ENCODE results near the gene KANK4.

KANK4 gene

GRCh38 chr1:62318756-62319544 lies at the start of gene KANK4:
Gene KANK4, minus strand, starts transcription at chr1:62319434. Its CDS starts 37,870 bp downstream, at chr1:62281564.
- H3K27me3 ChIP-seq, result peaks cover 63% of the 10 kb centered on the region

GRCh38 chr1:62368989-62369388 lies 49.8 kb upstream of the KANK4 start:
- Histone ChIP-seq H3K4me1 (ENCODE audit: control insufficient read depth in 1 of 2, insufficient read depth in 1 of 2, low read depth in 1 of 2, low read length in 1 of 2) (no peaks in the 10 kb centered on the region), H3K36me3 (no peaks in the 10 kb centered on the region), H3K9me3 (no peaks in the 10 kb centered on the region), H3K4me3 (ENCODE audit: low read depth in 1 of 2, low read length in 1 of 2) (no peak overlapping the region), H3K27me3 (no peaks in the 10 kb centered on the region), H3K27ac (no peak overlapping the region)
- TF ChIP-seq CTCF (IDR thresholded peaks at IDR 0.05), result no peak

More at GRCh38 chr1:62318756-62319544, at the start of gene KANK4:
- H3K9me3 ChIP-seq, result no peaks in the 10 kb centered on the region
- H3K4me3 ChIP-seq (ENCODE audit: low read depth in 1 of 2, low read length in 1 of 2), result no peak within 1 kb of the TSS
- no peak for TF ChIP-seq CTCF (IDR thresholded peaks at IDR 0.05)
- peaks cover 0 to 6% of the 10 kb centered on the region in 2 experiments for H3K4me1 ChIP-seq (ENCODE audit: control insufficient read depth in 1 of 2, insufficient read depth in 1 of 2, low read depth in 1 of 2, low read length in 1 of 2)
- no peaks in the 10 kb centered on the region for H3K36me3 ChIP-seq
- no peak within 1 kb of the TSS for H3K27ac ChIP-seq

- no peak overlapping the region for H3K4me3 ChIP-seq (ENCODE audit: low read depth in 1 of 2, low read length in 1 of 2)
- H3K27ac ChIP-seq, result no peak overlapping the region
- no peaks in the 10 kb centered on the region for H3K9me3 ChIP-seq
- TF ChIP-seq CTCF (IDR thresholded peaks at IDR 0.05), result no peak
- H3K27me3 ChIP-seq, result no peaks in the 10 kb centered on the region
- H3K4me1 ChIP-seq (ENCODE audit: control insufficient read depth in 1 of 2, insufficient read depth in 1 of 2, low read depth in 1 of 2, low read length in 1 of 2), result no peaks in the 10 kb centered on the region
- H3K36me3 ChIP-seq, result no peaks in the 10 kb centered on the region
Observed at GRCh38 chr1:62367005-62367557, 47.8 kb upstream of the KANK4 start.

GRCh38 chr1:62364721-62365120 lies 45.5 kb upstream of the KANK4 start:
- H3K4me3 ChIP-seq (ENCODE audit: low read depth in 1 of 2, low read length in 1 of 2), result no peak overlapping the region
- no peaks in the 10 kb centered on the region for H3K27me3 ChIP-seq
- no peaks in the 10 kb centered on the region for H3K36me3 ChIP-seq
- H3K4me1 ChIP-seq (ENCODE audit: control insufficient read depth in 1 of 2, insufficient read depth in 1 of 2, low read depth in 1 of 2, low read length in 1 of 2), result no peaks in the 10 kb centered on the region
- H3K9me3 ChIP-seq, result no peaks in the 10 kb centered on the region
- no peak overlapping the region for H3K27ac ChIP-seq
- TF ChIP-seq CTCF (IDR thresholded peaks at IDR 0.05), result no peak

GRCh38 chr1:62362926-62363325 lies 43.7 kb upstream of the KANK4 start:
- no peaks in the 10 kb centered on the region for H3K4me1 ChIP-seq (ENCODE audit: control insufficient read depth in 1 of 2, insufficient read depth in 1 of 2, low read depth in 1 of 2, low read length in 1 of 2)
- no peaks in the 10 kb centered on the region for H3K27me3 ChIP-seq
- no peak overlapping the region for H3K4me3 ChIP-seq (ENCODE audit: low read depth in 1 of 2, low read length in 1 of 2)
- H3K27ac ChIP-seq, result no peak overlapping the region
- no peak for TF ChIP-seq CTCF (IDR thresholded peaks at IDR 0.05)
- H3K36me3 ChIP-seq, result no peaks in the 10 kb centered on the region
- no peaks in the 10 kb centered on the region for H3K9me3 ChIP-seq
